ENCODE results near the gene KCNH2.

The KCNH2 gene

DNA sequence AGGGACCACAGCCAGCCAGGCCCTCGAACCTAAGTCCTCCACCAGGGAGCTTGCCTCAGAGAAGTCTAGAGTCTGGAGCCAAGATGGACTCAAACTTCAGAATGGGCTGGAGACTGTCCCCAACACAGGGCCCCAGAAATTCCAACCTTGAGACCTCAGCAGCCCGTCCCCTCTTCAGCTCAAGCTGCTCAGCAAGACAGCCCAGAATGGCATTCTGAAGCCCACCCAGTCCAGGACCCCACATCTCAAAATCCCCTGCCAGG is 15.9 kb downstream of the KCNH2 start:
- no peak for DNase-seq (ENCODE audit: extremely low read depth, insufficient read length)
- no peak overlapping the region for H3K4me3 ChIP-seq (replicated peaks; ENCODE audit: low read depth, low read length)
- TF ChIP-seq, protein P1, sequence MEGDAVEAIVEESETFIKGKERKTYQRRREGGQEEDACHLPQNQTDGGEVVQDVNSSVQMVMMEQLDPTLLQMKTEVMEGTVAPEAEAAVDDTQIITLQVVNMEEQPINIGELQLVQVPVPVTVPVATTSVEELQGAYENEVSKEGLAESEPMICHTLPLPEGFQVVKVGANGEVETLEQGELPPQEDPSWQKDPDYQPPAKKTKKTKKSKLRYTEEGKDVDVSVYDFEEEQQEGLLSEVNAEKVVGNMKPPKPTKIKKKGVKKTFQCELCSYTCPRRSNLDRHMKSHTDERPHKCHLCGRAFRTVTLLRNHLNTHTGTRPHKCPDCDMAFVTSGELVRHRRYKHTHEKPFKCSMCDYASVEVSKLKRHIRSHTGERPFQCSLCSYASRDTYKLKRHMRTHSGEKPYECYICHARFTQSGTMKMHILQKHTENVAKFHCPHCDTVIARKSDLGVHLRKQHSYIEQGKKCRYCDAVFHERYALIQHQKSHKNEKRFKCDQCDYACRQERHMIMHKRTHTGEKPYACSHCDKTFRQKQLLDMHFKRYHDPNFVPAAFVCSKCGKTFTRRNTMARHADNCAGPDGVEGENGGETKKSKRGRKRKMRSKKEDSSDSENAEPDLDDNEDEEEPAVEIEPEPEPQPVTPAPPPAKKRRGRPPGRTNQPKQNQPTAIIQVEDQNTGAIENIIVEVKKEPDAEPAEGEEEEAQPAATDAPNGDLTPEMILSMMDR (IDR thresholded peaks at IDR 0.05; ENCODE audit: insufficient read depth, low read length, poor library complexity, severe bottlenecking), result no peak
- peaks cover 2% of the 10 kb centered on the region for H3K27me3 ChIP-seq (replicated peaks; ENCODE audit: control insufficient read depth, insufficient read depth, low read length)
- H3K36me3 ChIP-seq (ENCODE audit: control insufficient read depth, insufficient read depth, low read length), result no peaks in the 10 kb centered on the region

GRCh38 chr7:150961510-150962289 is 16.4 kb downstream of the KCNH2 start:
- H3K4me3 ChIP-seq (replicated peaks; ENCODE audit: low read depth, low read length), result no peak overlapping the region
- peaks cover 2% of the 10 kb centered on the region for H3K27me3 ChIP-seq (replicated peaks; ENCODE audit: control insufficient read depth, insufficient read depth, low read length)
- DNase-seq (ENCODE audit: extremely low read depth, insufficient read length), result no peak
- H3K36me3 ChIP-seq (ENCODE audit: control insufficient read depth, insufficient read depth, low read length), result no peaks in the 10 kb centered on the region
- TF ChIP-seq, protein P1 (IDR thresholded peaks at IDR 0.05; ENCODE audit: insufficient read depth, low read length, poor library complexity, severe bottlenecking), result no peak

DNA sequence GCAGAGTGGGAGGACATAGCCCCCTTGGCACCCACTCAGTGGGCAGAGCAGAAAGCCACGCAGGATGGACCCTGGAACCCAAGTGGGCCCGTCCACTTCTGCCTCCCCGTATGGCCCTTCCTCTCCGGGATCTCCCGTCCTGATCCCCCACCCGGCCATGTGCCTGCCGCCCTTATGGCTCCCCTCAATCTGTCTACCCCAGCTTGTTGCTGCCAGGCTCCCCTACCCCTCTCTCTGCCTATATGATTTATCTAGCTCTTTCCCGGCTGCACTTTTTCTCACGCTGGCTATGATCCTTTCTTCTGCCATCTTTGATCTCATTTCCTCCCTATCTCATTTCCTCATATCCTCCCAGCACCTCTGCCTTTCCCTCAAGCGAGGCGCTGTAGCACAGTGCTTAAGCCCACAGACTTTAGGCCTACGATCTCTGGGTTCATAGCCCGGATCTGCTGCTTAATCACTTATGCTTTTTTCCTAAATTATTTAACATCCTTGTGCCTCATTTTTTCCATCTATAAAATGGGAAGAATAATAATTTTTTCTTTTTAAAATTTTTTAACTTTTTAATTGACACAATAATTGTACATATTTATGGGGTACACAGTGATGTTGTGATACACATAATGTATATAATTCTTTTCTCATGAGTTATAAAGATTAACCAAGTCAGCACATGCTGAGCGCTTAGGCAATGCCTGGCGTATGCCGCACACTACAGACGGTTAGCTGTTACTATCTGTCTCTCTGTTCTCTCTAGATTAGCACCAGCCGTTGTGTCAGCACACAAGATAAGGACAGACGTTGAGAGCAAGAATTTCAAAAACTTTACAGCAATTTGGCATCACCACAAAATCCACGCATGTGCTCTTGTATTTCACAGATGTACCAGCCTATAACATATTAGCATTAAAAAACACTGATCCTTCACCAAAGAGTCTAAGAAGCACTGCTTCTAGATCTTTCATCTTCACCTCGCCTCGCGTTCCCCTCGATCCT is 18.1 kb downstream of the KCNH2 start:
- H3K4me3 ChIP-seq (replicated peaks; ENCODE audit: low read depth, low read length), result no peak overlapping the region
- DNase-seq (ENCODE audit: extremely low read depth, insufficient read length), result no peak
- H3K36me3 ChIP-seq (ENCODE audit: control insufficient read depth, insufficient read depth, low read length), result no peaks in the 10 kb centered on the region
- TF ChIP-seq, protein P1 (IDR thresholded peaks at IDR 0.05; ENCODE audit: insufficient read depth, low read length, poor library complexity, severe bottlenecking), result no peak
- no peaks in the 10 kb centered on the region for H3K27me3 ChIP-seq (replicated peaks; ENCODE audit: control insufficient read depth, insufficient read depth, low read length)

DNA sequence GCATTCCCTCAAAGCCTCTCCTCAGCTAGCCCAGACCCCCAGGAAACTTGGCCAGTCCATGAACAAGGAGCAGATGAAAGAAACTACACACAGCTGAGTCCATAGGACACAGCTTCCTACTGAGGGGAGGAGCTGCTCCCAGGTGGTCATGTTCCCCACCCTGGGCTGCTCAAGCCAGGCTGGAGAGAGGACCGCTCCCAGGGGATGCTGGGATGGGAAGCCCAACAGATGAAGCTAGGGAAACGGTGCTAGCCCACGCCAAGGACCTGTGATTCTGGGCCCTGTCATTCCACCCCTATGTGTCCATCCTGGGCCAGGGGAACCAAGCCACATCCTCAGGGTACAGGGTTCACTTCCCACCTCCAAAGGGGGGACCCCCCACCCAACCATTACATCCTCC is 19.0 kb downstream of the KCNH2 start:
- TF ChIP-seq, protein P1 (IDR thresholded peaks at IDR 0.05; ENCODE audit: insufficient read depth, low read length, poor library complexity, severe bottlenecking), result no peak
- no peak overlapping the region for H3K4me3 ChIP-seq (replicated peaks; ENCODE audit: low read depth, low read length)
- no peaks in the 10 kb centered on the region for H3K36me3 ChIP-seq (ENCODE audit: control insufficient read depth, insufficient read depth, low read length)
- DNase-seq (ENCODE audit: extremely low read depth, insufficient read length), result no peak
- H3K27me3 ChIP-seq (replicated peaks; ENCODE audit: control insufficient read depth, insufficient read depth, low read length), result no peaks in the 10 kb centered on the region

DNA sequence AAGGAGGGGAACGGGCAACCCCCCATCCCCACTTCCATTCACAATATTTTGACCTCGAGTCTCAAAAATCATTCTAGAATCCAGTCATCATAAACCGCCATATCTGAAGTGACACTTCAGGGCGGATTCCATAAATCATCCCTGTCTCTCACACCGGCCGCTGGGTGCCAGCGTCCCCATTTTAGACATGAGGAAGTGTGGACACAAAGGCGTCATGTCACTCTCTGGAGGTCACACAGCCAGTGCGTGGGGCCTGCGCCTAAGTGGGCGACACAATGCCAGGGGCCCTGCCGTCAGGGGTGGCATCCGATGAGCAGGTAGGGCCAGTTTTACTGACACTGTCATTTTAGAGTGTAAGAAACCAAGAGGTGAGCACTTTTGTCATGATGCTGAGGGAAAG is 19.5 kb downstream of the KCNH2 start:
- Histone ChIP-seq H3K4me3 (replicated peaks; ENCODE audit: low read depth, low read length) (no peak overlapping the region), H3K36me3 (ENCODE audit: control insufficient read depth, insufficient read depth, low read length) (no peaks in the 10 kb centered on the region), H3K27me3 (replicated peaks; ENCODE audit: control insufficient read depth, insufficient read depth, low read length) (no peaks in the 10 kb centered on the region)
- TF ChIP-seq, protein P1 (IDR thresholded peaks at IDR 0.05; ENCODE audit: insufficient read depth, low read length, poor library complexity, severe bottlenecking), result no peak
- DNase-seq (ENCODE audit: extremely low read depth, insufficient read length), result no peak
